ENCODE results near the gene DNAH6. TPM values are rescaled to one million over a fixed set of nuclear protein-coding genes. Genes with fewer than 3 reads are reported as not detected.

DNAH6 gene
- total RNA-seq, 1 experiment from 2014 or later: not detected

DNA sequence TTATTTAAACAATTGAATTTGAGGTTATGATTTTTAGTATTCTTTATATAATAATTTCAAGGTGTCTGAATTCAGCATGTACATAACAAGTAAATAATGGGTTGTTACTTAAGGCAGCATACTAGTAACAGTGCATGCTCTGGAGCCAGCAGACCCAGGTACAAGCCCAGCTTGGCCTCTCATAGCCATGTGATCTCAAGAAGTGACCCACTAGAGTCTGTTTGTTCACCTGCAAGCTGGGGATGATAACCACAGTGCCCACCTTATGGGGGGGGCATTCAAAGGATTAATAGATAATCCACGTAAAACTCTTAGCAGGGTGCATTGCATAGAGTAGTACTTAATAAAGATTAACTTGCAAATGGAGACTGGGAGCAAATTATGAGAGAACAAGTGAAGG lies 201.0 kb downstream of the DNAH6 start:
- no peak overlapping the region for H3K9ac ChIP-seq (ENCODE audit: low read length)
- CTCF ChIA-PET: no interaction called here
- no TSS peak for BruUV-seq (replicated peaks)

DNA sequence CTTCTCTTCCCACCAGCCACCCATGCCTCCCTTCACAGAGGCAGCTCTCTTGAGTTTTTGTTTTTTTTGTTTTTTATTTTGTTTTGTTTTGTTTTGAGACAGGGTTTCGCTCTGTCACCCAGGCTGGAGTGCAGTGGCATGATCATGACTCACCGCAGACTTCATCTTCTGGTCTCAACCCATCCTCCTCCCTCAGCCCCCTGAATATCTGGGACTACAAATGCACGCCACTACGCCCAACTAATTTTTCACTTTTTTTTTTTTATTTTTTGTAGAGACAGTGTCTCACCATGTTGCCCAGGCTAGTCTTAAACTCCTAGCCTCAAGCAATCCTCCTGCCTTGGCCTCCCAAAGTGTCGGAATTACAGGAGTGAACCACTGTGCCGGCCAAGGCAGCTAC lies 203.1 kb downstream of the DNAH6 start:
- Histone ChIP-seq H3K4me2 (ENCODE audit: low read length) (no peak overlapping the region), H3K9me2 (replicated peaks; ENCODE audit: low read length) (no peaks in the 10 kb centered on the region), H4K20me1 (ENCODE audit: low read length) (no peaks in the 10 kb centered on the region), H3K4me3 (ENCODE audit: low read length) (no peak overlapping the region), H3K79me2 (ENCODE audit: low read length) (no peaks in the 10 kb centered on the region), H3K27me3 (ENCODE audit: low read length) (peaks cover 18% of the 10 kb centered on the region; the same call in 1 of the 2 replicates), H3K9me3 (ENCODE audit: low read length) (no peaks in the 10 kb centered on the region), H3K36me3 (ENCODE audit: low read depth, low read length) (no peaks in the 10 kb centered on the region), H3K4me1 (ENCODE audit: insufficient read depth, low read length) (no peaks in the 10 kb centered on the region), H3F3A (ENCODE audit: low read length, unreplicated experiment) (no peaks in the 10 kb centered on the region), H3K9ac (ENCODE audit: low read length) (no peak overlapping the region), H2AFZ (ENCODE audit: low read length) (no peak overlapping the region), H3K27ac (ENCODE audit: low read length) (no peak overlapping the region)
- ChIA-PET CTCF (no interaction called here), POLR2A (ENCODE audit: unreplicated experiment) (no interaction called here)
- intact Hi-C loops (cut with micrococcal nuclease): no loop called here
- TF ChIP-seq, protein P1, sequence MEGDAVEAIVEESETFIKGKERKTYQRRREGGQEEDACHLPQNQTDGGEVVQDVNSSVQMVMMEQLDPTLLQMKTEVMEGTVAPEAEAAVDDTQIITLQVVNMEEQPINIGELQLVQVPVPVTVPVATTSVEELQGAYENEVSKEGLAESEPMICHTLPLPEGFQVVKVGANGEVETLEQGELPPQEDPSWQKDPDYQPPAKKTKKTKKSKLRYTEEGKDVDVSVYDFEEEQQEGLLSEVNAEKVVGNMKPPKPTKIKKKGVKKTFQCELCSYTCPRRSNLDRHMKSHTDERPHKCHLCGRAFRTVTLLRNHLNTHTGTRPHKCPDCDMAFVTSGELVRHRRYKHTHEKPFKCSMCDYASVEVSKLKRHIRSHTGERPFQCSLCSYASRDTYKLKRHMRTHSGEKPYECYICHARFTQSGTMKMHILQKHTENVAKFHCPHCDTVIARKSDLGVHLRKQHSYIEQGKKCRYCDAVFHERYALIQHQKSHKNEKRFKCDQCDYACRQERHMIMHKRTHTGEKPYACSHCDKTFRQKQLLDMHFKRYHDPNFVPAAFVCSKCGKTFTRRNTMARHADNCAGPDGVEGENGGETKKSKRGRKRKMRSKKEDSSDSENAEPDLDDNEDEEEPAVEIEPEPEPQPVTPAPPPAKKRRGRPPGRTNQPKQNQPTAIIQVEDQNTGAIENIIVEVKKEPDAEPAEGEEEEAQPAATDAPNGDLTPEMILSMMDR (conservative IDR thresholded peaks at IDR 0.05; ENCODE audit: low read depth, low read length): no peak
- no peak for TF ChIP-seq EZH2phosphoT487 (IDR thresholded peaks at IDR 0.05; ENCODE audit: borderline replicate concordance, low read length)
- ATAC-seq: no peak
- BruUV-seq (replicated peaks): no TSS peak
- no peak for DNase-seq

More for the DNA sequence above, 201.0 kb downstream of the DNAH6 start:
- no peaks in the 10 kb centered on the region for H3K9me2 ChIP-seq (replicated peaks; ENCODE audit: low read length)
- H2AFZ ChIP-seq (ENCODE audit: low read length): no peak overlapping the region
- intact Hi-C loops (cut with micrococcal nuclease): no loop called here
- POLR2A ChIA-PET (ENCODE audit: unreplicated experiment): no interaction called here
- no peaks in the 10 kb centered on the region for H3F3A ChIP-seq (ENCODE audit: low read length, unreplicated experiment)
- DNase-seq (no peak), ATAC-seq (no peak)
- H3K4me1 ChIP-seq (ENCODE audit: insufficient read depth, low read length): no peaks in the 10 kb centered on the region
- TF ChIP-seq EZH2phosphoT487 (IDR thresholded peaks at IDR 0.05; ENCODE audit: borderline replicate concordance, low read length): no peak
- TF ChIP-seq EZH2 (IDR thresholded peaks at IDR 0.05; ENCODE audit: low read length, unreplicated experiment): no peak
- TF ChIP-seq, protein P1 (conservative IDR thresholded peaks at IDR 0.05; ENCODE audit: low read depth, low read length): no peak
- peaks cover 18% of the 10 kb centered on the region; the same call in 1 of the 2 replicates for H3K27me3 ChIP-seq (ENCODE audit: low read length)
- H4K20me1 ChIP-seq (ENCODE audit: low read length): no peaks in the 10 kb centered on the region
- H3K4me3 ChIP-seq (ENCODE audit: low read length): no peak overlapping the region
- no peak overlapping the region for H3K27ac ChIP-seq (ENCODE audit: low read length)
- H3K9me3 ChIP-seq (ENCODE audit: low read length): no peaks in the 10 kb centered on the region
- no peaks in the 10 kb centered on the region for H3K36me3 ChIP-seq (ENCODE audit: low read depth, low read length)
- H3K79me2 ChIP-seq (ENCODE audit: low read length): no peaks in the 10 kb centered on the region
- H3K4me2 ChIP-seq (ENCODE audit: low read length): no peak overlapping the region

DNA sequence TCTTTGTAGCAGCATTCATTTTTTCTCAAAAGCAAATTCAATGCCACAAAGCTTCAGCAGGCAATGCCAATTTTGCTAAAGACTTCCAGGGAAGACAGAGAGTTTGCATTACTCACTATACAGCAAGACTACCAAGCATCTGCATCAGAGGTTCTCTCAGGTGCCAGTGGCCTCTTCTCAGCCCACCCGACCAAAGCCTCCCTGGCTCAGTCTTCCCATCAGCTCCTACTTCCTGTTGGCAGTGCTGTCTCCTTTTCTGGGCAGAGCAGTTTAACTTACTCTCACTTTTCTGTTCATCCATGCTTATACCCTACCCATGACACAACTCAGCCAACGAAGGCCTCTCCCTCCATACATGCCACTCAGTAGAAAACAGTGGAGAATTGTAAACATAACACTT lies 207.5 kb downstream of the DNAH6 start:
- ATAC-seq (no peak), DNase-seq (no peak)
- BruUV-seq (replicated peaks): no TSS peak
- no peaks in the 10 kb centered on the region for H3K36me3 ChIP-seq (ENCODE audit: low read depth, low read length)
- H3K4me2 ChIP-seq (ENCODE audit: low read length): no peak overlapping the region
- ChIA-PET POLR2A (ENCODE audit: unreplicated experiment) (no interaction called here), CTCF (no interaction called here)
- TF ChIP-seq EZH2phosphoT487 (IDR thresholded peaks at IDR 0.05; ENCODE audit: borderline replicate concordance, low read length) (no peak), EZH2 (IDR thresholded peaks at IDR 0.05; ENCODE audit: low read length, unreplicated experiment) (no peak)
- TF ChIP-seq, protein P1 (conservative IDR thresholded peaks at IDR 0.05; ENCODE audit: low read depth, low read length): no peak
- H3K27me3 ChIP-seq (ENCODE audit: low read length): peaks cover 19% of the 10 kb centered on the region
- no peak overlapping the region for H3K27ac ChIP-seq (ENCODE audit: low read length)
- H3K9me2 ChIP-seq (replicated peaks; ENCODE audit: low read length): no peaks in the 10 kb centered on the region
- no peak overlapping the region for H3K9ac ChIP-seq (ENCODE audit: low read length)
- no peak overlapping the region for H3K4me3 ChIP-seq (ENCODE audit: low read length)
- no peak overlapping the region for H2AFZ ChIP-seq (ENCODE audit: low read length)
- H3K4me1 ChIP-seq (ENCODE audit: insufficient read depth, low read length): no peaks in the 10 kb centered on the region
- H3F3A ChIP-seq (ENCODE audit: low read length, unreplicated experiment): no peaks in the 10 kb centered on the region
- no peaks in the 10 kb centered on the region; the same call in 1 of the 2 replicates for H3K9me3 ChIP-seq (ENCODE audit: low read length)
- H3K79me2 ChIP-seq (ENCODE audit: low read length): no peaks in the 10 kb centered on the region
- no peaks in the 10 kb centered on the region for H4K20me1 ChIP-seq (ENCODE audit: low read length)
- intact Hi-C loops (cut with micrococcal nuclease): no loop called here
